ENCODE results near the gene MTREX. TPM values are rescaled to one million over a fixed set of nuclear protein-coding genes. Genes with fewer than 3 reads are reported as not detected.
"Not testable (repeated sequence)": the region's sequence is repeated elsewhere in the genome, so short reads cannot be mapped to it uniquely, and the experiment has no call there.

MTREX gene
- total RNA-seq, 6 experiments from 2014 or later: 65.1 to 78.2 (median 70.1) TPM

DNA sequence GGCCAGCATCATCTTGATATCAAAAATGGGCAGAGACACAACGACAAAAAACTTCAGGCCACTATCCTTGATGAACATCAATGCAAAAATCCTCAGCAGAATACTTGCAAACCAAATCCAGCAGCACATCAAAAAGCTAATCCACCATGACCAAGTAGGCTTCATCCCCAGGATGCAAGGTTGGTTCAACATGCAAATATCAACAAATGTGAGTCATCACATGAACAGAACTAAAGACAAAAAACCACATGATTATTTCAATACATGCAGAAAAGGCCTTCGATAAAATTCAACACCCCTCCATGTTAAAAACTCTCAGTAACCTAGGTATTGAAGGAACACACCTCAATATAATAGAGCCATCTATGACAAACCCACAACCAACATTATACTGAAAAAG lies 8.5 kb downstream of the MTREX start:
- Mint-ChIP-seq H3K9me3 (peaks cover 19% of the 10 kb centered on the region), H3K36me3 (ENCODE audit: low read depth) (peaks cover 50% of the 10 kb centered on the region), H3K4me3 (no peak overlapping the region), H3K27ac (no peak overlapping the region), H3K27me3 (ENCODE audit: insufficient read depth) (no peaks in the 10 kb centered on the region; the same call in 1 of the 2 replicates), H3K4me1 (ENCODE audit: low read depth) (peaks cover 47% of the 10 kb centered on the region)
- TF ChIP-seq, protein P1, sequence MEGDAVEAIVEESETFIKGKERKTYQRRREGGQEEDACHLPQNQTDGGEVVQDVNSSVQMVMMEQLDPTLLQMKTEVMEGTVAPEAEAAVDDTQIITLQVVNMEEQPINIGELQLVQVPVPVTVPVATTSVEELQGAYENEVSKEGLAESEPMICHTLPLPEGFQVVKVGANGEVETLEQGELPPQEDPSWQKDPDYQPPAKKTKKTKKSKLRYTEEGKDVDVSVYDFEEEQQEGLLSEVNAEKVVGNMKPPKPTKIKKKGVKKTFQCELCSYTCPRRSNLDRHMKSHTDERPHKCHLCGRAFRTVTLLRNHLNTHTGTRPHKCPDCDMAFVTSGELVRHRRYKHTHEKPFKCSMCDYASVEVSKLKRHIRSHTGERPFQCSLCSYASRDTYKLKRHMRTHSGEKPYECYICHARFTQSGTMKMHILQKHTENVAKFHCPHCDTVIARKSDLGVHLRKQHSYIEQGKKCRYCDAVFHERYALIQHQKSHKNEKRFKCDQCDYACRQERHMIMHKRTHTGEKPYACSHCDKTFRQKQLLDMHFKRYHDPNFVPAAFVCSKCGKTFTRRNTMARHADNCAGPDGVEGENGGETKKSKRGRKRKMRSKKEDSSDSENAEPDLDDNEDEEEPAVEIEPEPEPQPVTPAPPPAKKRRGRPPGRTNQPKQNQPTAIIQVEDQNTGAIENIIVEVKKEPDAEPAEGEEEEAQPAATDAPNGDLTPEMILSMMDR (IDR thresholded peaks at IDR 0.05): no peak
- DNase-seq: no peak

DNA sequence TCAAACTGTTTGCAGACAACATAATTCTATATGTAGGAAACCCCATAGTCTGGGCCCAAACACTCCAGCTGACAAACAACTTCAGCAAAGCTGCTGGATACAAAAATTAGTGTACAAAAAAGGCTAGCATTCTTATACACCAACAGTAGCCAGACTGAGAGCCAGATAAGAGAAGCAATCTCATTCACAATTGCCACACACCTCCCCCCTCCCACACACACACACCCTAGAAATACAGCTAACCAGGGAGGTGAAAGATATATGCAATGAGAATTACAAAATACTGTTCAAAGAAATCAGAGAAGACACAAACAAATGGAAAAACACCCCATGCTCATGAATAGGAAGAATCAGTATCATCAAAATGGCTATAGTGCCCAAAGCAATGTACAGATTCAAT lies 9.0 kb downstream of the MTREX start:
- TF ChIP-seq, protein P1 (IDR thresholded peaks at IDR 0.05): no peak
- no peak for DNase-seq
- Mint-ChIP-seq H3K9me3 (peaks cover 19% of the 10 kb centered on the region), H3K4me3 (no peak overlapping the region), H3K4me1 (ENCODE audit: low read depth) (peaks cover 41% of the 10 kb centered on the region), H3K27me3 (ENCODE audit: insufficient read depth) (peaks cover 1% of the 10 kb centered on the region; the same call in 1 of the 2 replicates), H3K27ac (no peak overlapping the region), H3K36me3 (ENCODE audit: low read depth) (peaks cover 49% of the 10 kb centered on the region)

DNA sequence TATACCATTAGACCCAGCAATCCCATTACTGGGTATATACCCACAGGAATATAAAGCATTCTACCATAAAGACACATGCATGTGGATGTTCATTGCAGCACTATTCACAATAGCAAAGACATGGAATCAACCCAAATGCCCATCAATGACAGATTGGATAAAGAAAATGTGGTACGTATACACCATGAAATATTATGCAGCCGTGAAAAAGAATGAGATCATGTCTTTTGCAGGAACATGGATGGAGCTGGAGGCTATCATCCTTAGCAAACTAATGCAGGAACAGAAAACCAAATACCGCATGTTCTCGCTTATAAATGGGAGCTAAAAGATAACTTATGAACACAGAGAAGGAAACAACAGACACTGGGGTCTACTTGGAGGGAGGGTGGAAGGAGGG lies 10.4 kb downstream of the MTREX start:
- H3K27me3 Mint-ChIP-seq (ENCODE audit: insufficient read depth); H3K27ac Mint-ChIP-seq; H3K4me3 Mint-ChIP-seq; DNase-seq: not testable (repeated sequence)
- H3K36me3 Mint-ChIP-seq (ENCODE audit: low read depth): peaks cover 45% of the 10 kb centered on the region
- peaks cover 19% of the 10 kb centered on the region for H3K9me3 Mint-ChIP-seq
- H3K4me1 Mint-ChIP-seq (ENCODE audit: low read depth): peaks cover 38% of the 10 kb centered on the region

DNA sequence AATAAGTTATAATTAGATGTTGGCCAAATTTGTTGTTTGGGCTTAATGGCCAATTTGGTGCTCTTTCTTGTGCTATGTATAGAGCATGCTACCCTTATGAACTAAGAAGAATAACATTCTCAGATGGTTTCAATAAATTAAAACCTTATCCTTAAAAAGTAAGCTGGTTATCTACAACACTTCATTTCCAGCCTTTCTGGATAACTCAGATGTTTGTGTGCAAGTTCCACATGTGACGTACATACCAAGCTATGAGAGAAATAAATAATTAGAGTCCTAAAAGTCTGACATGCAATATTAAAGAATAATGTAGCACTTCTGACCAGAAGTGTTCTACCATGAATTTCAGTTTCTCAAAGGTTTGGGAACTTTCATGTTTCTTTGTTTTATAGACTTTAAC lies 11.7 kb downstream of the MTREX start:
- Mint-ChIP-seq H3K4me1 (ENCODE audit: low read depth) (peaks cover 28% of the 10 kb centered on the region), H3K27ac (peak overlapping the region; percentile 19; the same call in 1 of the 2 replicates), H3K36me3 (ENCODE audit: low read depth) (peaks cover 34% of the 10 kb centered on the region), H3K9me3 (peaks cover 19% of the 10 kb centered on the region), H3K27me3 (ENCODE audit: insufficient read depth) (peaks cover 1% of the 10 kb centered on the region; the same call in 1 of the 2 replicates), H3K4me3 (no peak overlapping the region)
- DNase-seq: no peak
- TF ChIP-seq, protein P1 (IDR thresholded peaks at IDR 0.05): no peak

DNA sequence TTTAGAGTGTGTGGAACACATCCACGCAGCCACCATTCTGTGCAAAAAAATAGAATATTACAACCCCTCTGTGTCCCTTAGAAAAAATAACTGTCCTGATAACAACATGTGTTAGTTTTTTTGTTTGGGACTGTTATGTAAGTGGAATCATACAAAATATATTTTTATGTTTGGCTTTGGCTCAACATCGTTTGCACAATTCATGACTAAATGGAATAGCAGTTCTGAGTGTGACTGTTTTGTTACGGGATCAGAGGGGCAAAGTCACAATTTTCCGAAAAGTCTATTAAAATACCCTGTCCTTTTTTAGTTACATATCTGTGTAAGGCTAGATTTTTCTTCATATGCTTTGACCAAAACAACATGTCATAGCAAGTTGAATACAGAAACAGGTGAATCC lies 12.8 kb downstream of the MTREX start:
- Mint-ChIP-seq H3K4me3 (no peak overlapping the region), H3K27ac (no peak overlapping the region), H3K9me3 (peaks cover 17% of the 10 kb centered on the region), H3K4me1 (ENCODE audit: low read depth) (peaks cover 33% of the 10 kb centered on the region), H3K27me3 (ENCODE audit: insufficient read depth) (peaks cover 1% of the 10 kb centered on the region; the same call in 1 of the 2 replicates), H3K36me3 (ENCODE audit: low read depth) (peaks cover 34% of the 10 kb centered on the region)
- TF ChIP-seq, protein P1 (IDR thresholded peaks at IDR 0.05): no peak
- peak; percentile 26 for DNase-seq

DNA sequence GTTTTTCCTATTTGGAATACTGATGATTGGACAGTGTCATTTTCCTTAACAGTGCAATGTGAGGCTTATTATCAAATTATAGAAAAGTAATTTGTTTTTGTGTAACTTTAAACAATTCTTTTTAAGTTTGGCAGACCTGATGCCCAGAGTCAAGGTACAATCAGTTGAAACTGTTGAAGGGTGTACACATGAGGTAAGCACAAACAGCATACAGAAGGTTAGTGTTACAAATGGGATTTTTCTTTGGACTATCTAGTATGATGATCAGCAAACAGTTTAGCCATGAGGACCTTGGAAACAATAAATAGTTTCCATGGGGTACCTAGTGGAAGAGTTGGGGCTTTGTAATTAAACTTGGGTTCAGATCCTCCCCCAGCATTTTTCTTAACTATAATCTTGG lies 16.2 kb downstream of the MTREX start:
- H3K4me3 Mint-ChIP-seq: no peak overlapping the region
- H3K27ac Mint-ChIP-seq: no peak overlapping the region
- DNase-seq: no peak
- TF ChIP-seq, protein P1 (IDR thresholded peaks at IDR 0.05): no peak
- no peaks in the 10 kb centered on the region for H3K9me3 Mint-ChIP-seq
- peaks cover 30% of the 10 kb centered on the region for H3K4me1 Mint-ChIP-seq (ENCODE audit: low read depth)
- H3K27me3 Mint-ChIP-seq (ENCODE audit: insufficient read depth): peaks cover 1% of the 10 kb centered on the region; the same call in 1 of the 2 replicates
- H3K36me3 Mint-ChIP-seq (ENCODE audit: low read depth): peaks cover 6% of the 10 kb centered on the region; the same call in 1 of the 2 replicates

Data from HFFc6 (cell line).